ENCODE data around the gene VPS45. TPM values are rescaled to one million over a fixed set of nuclear protein-coding genes. Genes with fewer than 3 reads are reported as not detected.
A peak's percentile ranks its signal among the peaks of the same experiment; 100 is the strongest.

Gene VPS45
- total and polyA plus RNA-seq, 2 of the 13 experiments (the other 11 are each of a cell fraction or from before 2014, with no cell fraction given) = 15.2 to 25.2 TPM

DNA sequence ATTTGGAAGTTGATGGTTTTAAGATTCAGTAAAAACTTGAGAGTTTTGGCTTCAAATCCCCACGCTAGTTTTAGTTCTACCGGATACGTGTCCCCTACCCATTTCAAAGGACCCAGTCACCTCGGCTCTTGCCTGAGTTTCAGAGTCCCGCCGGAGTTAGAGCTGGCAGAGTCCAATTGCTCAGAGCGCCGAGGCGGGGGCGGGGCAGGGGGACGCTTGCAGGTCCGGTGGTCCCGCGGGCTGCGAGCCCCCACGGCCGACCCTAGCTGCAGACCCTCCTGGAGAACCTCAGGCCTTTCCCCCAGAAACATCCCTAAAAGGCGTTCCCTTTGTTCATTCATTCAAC, 765 bp upstream of the VPS45 start (continued):
- TF ChIP-seq, protein P1, sequence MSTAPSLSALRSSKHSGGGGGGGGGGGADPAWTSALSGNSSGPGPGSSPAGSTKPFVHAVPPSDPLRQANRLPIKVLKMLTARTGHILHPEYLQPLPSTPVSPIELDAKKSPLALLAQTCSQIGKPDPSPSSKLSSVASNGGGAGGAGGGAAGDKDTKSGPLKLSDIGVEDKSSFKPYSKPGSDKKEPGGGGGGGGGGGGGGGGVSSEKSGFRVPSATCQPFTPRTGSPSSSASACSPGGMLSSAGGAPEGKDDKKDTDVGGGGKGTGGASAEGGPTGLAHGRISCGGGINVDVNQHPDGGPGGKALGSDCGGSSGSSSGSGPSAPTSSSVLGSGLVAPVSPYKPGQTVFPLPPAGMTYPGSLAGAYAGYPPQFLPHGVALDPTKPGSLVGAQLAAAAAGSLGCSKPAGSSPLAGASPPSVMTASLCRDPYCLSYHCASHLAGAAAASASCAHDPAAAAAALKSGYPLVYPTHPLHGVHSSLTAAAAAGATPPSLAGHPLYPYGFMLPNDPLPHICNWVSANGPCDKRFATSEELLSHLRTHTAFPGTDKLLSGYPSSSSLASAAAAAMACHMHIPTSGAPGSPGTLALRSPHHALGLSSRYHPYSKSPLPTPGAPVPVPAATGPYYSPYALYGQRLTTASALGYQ (CRISPR knock-in tag; IDR thresholded peaks at IDR 0.05) = no peak
- TF ChIP-seq NFE2L1 (CRISPR knock-in tag; IDR thresholded peaks at IDR 0.05; ENCODE audit: borderline replicate concordance) (peak; percentile 15; the same call in 1 of the 2 replicates), DNMT1 (CRISPR knock-in tag; IDR thresholded peaks at IDR 0.05) (no peak), KDM1A (CRISPR knock-in tag; IDR thresholded peaks at IDR 0.05) (no peak), POLR2A (IDR thresholded peaks at IDR 0.05; ENCODE audit: insufficient read depth in 1 of 2, low read depth in 2 of 2, low read length in 2 of 2) (peak in 1 of 2 experiments; percentile 37; a peak in 1 of 4 replicates), RARA (CRISPR knock-in tag; IDR thresholded peaks at IDR 0.05) (no peak; the same call in 1 of the 2 replicates), HOXA3 (CRISPR knock-in tag; IDR thresholded peaks at IDR 0.05) (no peak), MEIS2 (CRISPR knock-in tag; IDR thresholded peaks at IDR 0.05) (0 out of 2 replicates have a peak, but pooled peaks have one; percentile 36), ZNF746 (CRISPR knock-in tag; IDR thresholded peaks at IDR 0.05) (no peak), ZNF205 (CRISPR knock-in tag; IDR thresholded peaks at IDR 0.05) (no peak), ZNF232 (CRISPR knock-in tag; IDR thresholded peaks at IDR 0.05; ENCODE audit: borderline replicate concordance) (peak; percentile 48; the same call in 1 of the 2 replicates), ZNF678 (CRISPR knock-in tag; IDR thresholded peaks at IDR 0.05) (no peak), ZNF781 (CRISPR knock-in tag; IDR thresholded peaks at IDR 0.05; ENCODE audit: borderline replicate concordance, not compliant biosample characterization) (no peak), SP140L (CRISPR knock-in tag; IDR thresholded peaks at IDR 0.05; ENCODE audit: borderline replicate concordance) (no peak), BCL6 (CRISPR knock-in tag; IDR thresholded peaks at IDR 0.05) (no peak)
- TF ChIP-seq, protein P2, sequence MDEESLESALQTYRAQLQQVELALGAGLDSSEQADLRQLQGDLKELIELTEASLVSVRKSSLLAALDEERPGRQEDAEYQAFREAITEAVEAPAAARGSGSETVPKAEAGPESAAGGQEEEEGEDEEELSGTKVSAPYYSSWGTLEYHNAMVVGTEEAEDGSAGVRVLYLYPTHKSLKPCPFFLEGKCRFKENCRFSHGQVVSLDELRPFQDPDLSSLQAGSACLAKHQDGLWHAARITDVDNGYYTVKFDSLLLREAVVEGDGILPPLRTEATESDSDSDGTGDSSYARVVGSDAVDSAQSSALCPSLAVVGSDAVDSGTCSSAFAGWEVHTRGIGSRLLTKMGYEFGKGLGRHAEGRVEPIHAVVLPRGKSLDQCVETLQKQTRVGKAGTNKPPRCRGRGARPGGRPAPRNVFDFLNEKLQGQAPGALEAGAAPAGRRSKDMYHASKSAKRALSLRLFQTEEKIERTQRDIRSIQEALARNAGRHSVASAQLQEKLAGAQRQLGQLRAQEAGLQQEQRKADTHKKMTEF (CRISPR knock-in tag; IDR thresholded peaks at IDR 0.05) = peak; percentile 36; the same call in 1 of the 2 replicates
- TF ChIP-seq, protein P3, sequence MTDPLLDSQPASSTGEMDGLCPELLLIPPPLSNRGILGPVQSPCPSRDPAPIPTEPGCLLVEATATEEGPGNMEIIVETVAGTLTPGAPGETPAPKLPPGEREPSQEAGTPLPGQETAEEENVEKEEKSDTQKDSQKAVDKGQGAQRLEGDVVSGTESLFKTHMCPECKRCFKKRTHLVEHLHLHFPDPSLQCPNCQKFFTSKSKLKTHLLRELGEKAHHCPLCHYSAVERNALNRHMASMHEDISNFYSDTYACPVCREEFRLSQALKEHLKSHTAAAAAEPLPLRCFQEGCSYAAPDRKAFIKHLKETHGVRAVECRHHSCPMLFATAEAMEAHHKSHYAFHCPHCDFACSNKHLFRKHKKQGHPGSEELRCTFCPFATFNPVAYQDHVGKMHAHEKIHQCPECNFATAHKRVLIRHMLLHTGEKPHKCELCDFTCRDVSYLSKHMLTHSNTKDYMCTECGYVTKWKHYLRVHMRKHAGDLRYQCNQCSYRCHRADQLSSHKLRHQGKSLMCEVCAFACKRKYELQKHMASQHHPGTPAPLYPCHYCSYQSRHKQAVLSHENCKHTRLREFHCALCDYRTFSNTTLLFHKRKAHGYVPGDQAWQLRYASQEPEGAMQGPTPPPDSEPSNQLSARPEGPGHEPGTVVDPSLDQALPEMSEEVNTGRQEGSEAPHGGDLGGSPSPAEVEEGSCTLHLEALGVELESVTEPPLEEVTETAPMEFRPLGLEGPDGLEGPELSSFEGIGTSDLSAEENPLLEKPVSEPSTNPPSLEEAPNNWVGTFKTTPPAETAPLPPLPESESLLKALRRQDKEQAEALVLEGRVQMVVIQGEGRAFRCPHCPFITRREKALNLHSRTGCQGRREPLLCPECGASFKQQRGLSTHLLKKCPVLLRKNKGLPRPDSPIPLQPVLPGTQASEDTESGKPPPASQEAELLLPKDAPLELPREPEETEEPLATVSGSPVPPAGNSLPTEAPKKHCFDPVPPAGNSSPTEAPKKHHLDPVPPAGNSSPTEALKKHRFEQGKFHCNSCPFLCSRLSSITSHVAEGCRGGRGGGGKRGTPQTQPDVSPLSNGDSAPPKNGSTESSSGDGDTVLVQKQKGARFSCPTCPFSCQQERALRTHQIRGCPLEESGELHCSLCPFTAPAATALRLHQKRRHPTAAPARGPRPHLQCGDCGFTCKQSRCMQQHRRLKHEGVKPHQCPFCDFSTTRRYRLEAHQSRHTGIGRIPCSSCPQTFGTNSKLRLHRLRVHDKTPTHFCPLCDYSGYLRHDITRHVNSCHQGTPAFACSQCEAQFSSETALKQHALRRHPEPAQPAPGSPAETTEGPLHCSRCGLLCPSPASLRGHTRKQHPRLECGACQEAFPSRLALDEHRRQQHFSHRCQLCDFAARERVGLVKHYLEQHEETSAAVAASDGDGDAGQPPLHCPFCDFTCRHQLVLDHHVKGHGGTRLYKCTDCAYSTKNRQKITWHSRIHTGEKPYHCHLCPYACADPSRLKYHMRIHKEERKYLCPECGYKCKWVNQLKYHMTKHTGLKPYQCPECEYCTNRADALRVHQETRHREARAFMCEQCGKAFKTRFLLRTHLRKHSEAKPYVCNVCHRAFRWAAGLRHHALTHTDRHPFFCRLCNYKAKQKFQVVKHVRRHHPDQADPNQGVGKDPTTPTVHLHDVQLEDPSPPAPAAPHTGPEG (CRISPR knock-in tag; IDR thresholded peaks at IDR 0.05) = no peak
- TF ChIP-seq, protein P4, sequence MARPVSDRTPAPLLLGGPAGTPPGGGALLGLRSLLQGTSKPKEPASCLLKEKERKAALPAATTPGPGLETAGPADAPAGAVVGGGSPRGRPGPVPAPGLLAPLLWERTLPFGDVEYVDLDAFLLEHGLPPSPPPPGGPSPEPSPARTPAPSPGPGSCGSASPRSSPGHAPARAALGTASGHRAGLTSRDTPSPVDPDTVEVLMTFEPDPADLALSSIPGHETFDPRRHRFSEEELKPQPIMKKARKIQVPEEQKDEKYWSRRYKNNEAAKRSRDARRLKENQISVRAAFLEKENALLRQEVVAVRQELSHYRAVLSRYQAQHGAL (CRISPR knock-in tag; IDR thresholded peaks at IDR 0.05; ENCODE audit: not compliant biosample characterization) = no peak
- TF ChIP-seq, protein P5, sequence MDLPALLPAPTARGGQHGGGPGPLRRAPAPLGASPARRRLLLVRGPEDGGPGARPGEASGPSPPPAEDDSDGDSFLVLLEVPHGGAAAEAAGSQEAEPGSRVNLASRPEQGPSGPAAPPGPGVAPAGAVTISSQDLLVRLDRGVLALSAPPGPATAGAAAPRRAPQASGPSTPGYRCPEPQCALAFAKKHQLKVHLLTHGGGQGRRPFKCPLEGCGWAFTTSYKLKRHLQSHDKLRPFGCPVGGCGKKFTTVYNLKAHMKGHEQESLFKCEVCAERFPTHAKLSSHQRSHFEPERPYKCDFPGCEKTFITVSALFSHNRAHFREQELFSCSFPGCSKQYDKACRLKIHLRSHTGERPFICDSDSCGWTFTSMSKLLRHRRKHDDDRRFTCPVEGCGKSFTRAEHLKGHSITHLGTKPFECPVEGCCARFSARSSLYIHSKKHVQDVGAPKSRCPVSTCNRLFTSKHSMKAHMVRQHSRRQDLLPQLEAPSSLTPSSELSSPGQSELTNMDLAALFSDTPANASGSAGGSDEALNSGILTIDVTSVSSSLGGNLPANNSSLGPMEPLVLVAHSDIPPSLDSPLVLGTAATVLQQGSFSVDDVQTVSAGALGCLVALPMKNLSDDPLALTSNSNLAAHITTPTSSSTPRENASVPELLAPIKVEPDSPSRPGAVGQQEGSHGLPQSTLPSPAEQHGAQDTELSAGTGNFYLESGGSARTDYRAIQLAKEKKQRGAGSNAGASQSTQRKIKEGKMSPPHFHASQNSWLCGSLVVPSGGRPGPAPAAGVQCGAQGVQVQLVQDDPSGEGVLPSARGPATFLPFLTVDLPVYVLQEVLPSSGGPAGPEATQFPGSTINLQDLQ (CRISPR knock-in tag; IDR thresholded peaks at IDR 0.05) = peak; percentile 71; the same call in 1 of the 2 replicates

Measured in HepG2 (cell line).